Raji (cell line): Measurements from ENCODE around the gene KIAA1958.

Source experiments
- POLR2A ChIP-seq: IDR thresholded peaks from 2 replicates; pipeline ENCODE4 v1.6.1; 2011; ENCODE audit warnings: low read depth, low read length, control low read depth; ENCODE audit not compliant: insufficient read depth

Gene KIAA1958

GRCh38 chr9:112586599-112587155 lies 100.0 kb downstream of the KIAA1958 start:
- TF ChIP-seq POLR2A = no peak

GRCh38 chr9:112599732-112600131 lies 113.1 kb downstream of the KIAA1958 start:
- TF ChIP-seq POLR2A = no peak

GRCh38 chr9:112601636-112602035 lies 115.0 kb downstream of the KIAA1958 start:
- no peak for TF ChIP-seq POLR2A

GRCh38 chr9:112604790-112605189 lies 118.2 kb downstream of the KIAA1958 start:
- TF ChIP-seq POLR2A = no peak

GRCh38 chr9:112605518-112605917 lies 118.9 kb downstream of the KIAA1958 start:
- no peak for TF ChIP-seq POLR2A

- TF ChIP-seq POLR2A = no peak
Measured at GRCh38 chr9:112605963-112606699, 119.5 kb downstream of the KIAA1958 start.

GRCh38 chr9:112608851-112609250 lies 122.2 kb downstream of the KIAA1958 start:
- TF ChIP-seq POLR2A = no peak

GRCh38 chr9:112615584-112616266 lies 129.1 kb downstream of the KIAA1958 start:
- no peak for TF ChIP-seq POLR2A

- no peak for TF ChIP-seq POLR2A
Measured at GRCh38 chr9:112617371-112617770, 130.7 kb downstream of the KIAA1958 start.

GRCh38 chr9:112618385-112619009 lies 131.9 kb downstream of the KIAA1958 start:
- no peak for TF ChIP-seq POLR2A

- TF ChIP-seq POLR2A = no peak
Measured at GRCh38 chr9:112620388-112620787, 133.8 kb downstream of the KIAA1958 start.

GRCh38 chr9:112621018-112621655 lies 134.5 kb downstream of the KIAA1958 start:
- no peak for TF ChIP-seq POLR2A

GRCh38 chr9:112623198-112623597 lies 136.6 kb downstream of the KIAA1958 start:
- TF ChIP-seq POLR2A = no peak

GRCh38 chr9:112624711-112625707 lies 138.4 kb downstream of the KIAA1958 start:
- TF ChIP-seq POLR2A = no peak
